ENCODE results near the gene DCLRE1A.
"Not testable (repeated sequence)": the region's sequence is repeated elsewhere in the genome, so short reads cannot be mapped to it uniquely, and the experiment has no call there.

DCLRE1A gene

DNA sequence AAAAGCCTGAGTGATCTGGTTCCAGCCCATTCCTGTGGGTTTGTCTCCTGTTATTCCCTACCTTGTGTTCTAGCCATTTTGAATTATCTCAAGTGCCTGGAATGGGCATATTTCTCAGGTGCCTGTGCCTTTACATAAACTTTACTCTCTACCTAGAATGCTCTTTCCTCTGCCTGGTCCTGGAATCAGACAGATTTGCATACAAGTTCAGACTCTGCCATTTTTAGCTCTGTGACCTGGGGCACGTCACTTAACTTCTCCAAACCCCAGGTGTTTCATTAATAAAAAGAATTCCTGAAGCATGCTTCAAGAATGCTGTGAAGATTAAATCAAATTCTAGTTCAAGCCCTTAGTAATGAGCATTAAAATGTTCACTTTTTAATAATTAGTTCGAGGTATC lies 7.8 kb downstream of the DCLRE1A start (continued):
- TF ChIP-seq ZNF155 (tag by site-specific recombination; IDR thresholded peaks at IDR 0.05), result no peak
- no peak for TF ChIP-seq ZNF837 (tag by site-specific recombination; IDR thresholded peaks at IDR 0.05)
- TF ChIP-seq ZNF558 (tag by site-specific recombination; IDR thresholded peaks at IDR 0.05), result no peak
- TF ChIP-seq, protein P1, sequence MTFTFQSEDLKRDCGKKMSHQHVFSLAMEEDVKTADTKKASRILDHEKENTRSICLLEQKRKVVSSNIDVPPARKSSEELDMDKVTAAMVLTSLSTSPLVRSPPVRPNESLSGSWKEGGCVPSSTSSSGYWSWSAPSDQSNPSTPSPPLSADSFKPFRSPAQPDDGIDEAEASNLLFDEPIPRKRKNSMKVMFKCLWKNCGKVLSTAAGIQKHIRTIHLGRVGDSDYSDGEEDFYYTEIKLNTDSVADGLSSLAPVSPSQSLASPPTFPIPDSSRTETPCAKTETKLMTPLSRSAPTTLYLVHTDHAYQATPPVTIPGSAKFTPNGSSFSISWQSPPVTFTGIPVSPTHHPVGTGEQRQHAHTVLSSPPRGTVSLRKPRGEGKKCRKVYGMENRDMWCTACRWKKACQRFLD (tag by site-specific recombination; IDR thresholded peaks at IDR 0.05), result no peak
- TF ChIP-seq, protein P2, sequence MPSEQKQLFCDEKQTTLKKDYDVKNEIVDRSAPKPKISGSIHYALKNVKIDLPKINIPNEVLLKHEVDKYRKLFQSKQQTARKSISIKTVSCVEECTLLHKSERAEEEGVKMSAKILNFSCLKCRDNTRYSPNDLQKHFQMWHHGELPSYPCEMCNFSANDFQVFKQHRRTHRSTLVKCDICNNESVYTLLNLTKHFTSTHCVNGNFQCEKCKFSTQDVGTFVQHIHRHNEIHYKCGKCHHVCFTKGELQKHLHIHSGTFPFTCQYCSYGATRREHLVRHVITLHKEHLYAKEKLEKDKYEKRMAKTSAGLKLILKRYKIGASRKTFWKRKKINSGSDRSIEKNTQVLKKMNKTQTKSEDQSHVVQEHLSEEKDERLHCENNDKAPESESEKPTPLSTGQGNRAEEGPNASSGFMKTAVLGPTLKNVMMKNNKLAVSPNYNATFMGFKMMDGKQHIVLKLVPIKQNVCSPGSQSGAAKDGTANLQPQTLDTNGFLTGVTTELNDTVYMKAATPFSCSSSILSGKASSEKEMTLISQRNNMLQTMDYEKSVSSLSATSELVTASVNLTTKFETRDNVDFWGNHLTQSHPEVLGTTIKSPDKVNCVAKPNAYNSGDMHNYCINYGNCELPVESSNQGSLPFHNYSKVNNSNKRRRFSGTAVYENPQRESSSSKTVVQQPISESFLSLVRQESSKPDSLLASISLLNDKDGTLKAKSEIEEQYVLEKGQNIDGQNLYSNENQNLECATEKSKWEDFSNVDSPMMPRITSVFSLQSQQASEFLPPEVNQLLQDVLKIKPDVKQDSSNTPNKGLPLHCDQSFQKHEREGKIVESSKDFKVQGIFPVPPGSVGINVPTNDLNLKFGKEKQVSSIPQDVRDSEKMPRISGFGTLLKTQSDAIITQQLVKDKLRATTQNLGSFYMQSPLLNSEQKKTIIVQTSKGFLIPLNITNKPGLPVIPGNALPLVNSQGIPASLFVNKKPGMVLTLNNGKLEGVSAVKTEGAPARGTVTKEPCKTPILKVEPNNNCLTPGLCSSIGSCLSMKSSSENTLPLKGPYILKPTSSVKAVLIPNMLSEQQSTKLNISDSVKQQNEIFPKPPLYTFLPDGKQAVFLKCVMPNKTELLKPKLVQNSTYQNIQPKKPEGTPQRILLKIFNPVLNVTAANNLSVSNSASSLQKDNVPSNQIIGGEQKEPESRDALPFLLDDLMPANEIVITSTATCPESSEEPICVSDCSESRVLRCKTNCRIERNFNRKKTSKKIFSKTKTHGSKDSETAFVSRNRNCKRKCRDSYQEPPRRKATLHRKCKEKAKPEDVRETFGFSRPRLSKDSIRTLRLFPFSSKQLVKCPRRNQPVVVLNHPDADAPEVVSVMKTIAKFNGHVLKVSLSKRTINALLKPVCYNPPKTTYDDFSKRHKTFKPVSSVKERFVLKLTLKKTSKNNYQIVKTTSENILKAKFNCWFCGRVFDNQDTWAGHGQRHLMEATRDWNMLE (tag by site-specific recombination; conservative IDR thresholded peaks at IDR 0.05; ENCODE audit: low read depth), result no peak
- no peak for TF ChIP-seq ZNF544 (tag by site-specific recombination; IDR thresholded peaks at IDR 0.05)
- no peak for TF ChIP-seq ZNF664 (tag by site-specific recombination; IDR thresholded peaks at IDR 0.05)

DNA sequence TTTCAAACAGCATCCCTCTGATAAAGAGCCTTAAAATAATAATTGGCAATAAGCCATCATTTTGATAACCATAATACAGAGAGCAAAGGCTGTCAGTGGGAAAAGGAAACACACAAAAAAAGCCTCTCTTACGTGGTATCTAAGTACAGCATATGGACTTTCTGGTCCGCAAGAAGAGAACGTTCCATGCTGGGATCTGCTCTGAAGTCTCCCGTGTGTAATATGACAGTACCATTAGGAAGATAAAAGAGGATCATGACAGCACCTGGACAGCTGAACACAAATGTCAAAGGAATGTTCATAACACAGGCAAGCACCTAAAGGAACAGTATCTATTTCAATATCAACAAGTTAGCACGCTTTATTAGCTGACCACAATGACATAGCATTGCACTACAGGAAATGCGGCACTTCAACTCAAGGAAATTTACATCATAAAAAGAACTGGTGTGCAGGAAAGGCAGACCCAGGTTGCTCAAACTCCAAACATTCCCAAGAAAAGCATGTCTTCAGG lies 9.9 kb downstream of the DCLRE1A start:
- H3K4me3 ChIP-seq (ENCODE audit: low read depth, low read length), result no peak overlapping the region
- H3K9me3 ChIP-seq (ENCODE audit: control insufficient read depth, insufficient read depth, low read depth, low read length), result no peaks in the 10 kb centered on the region
- no peaks in the 10 kb centered on the region for H3K4me1 ChIP-seq (ENCODE audit: control insufficient read depth, insufficient read depth, low read length)
- H3K36me3 ChIP-seq (ENCODE audit: control insufficient read depth in 2 of 2, insufficient read depth in 1 of 2, low read length in 2 of 2), result peaks cover 12 to 28% of the 10 kb centered on the region in 2 experiments
- no peak for TF ChIP-seq ZBTB17 (tag by site-specific recombination; IDR thresholded peaks at IDR 0.05)
- TF ChIP-seq ZNF600 (tag by site-specific recombination; IDR thresholded peaks at IDR 0.05), result peak; percentile 47; the same call in 1 of the 2 replicates
- TF ChIP-seq FEZF1 (tag by site-specific recombination; IDR thresholded peaks at IDR 0.05), result peak; percentile 77
- no peak for TF ChIP-seq ZNF394 (tag by site-specific recombination; IDR thresholded peaks at IDR 0.05; ENCODE audit: borderline replicate concordance)
- no peak for TF ChIP-seq ZNF777 (tag by site-specific recombination; IDR thresholded peaks at IDR 0.05; ENCODE audit: borderline replicate concordance)
- no peak for TF ChIP-seq ZBTB8A (tag by site-specific recombination; IDR thresholded peaks at IDR 0.05)
- peak; percentile 25; the same call in 1 of the 2 replicates for TF ChIP-seq ZNF366 (tag by site-specific recombination; conservative IDR thresholded peaks at IDR 0.05)
- no peak for TF ChIP-seq MZF1 (tag by site-specific recombination; IDR thresholded peaks at IDR 0.05; ENCODE audit: borderline replicate concordance)
- TF ChIP-seq SCRT1 (tag by site-specific recombination; IDR thresholded peaks at IDR 0.05; ENCODE audit: borderline replicate concordance), result 0 out of 2 replicates have a peak, but pooled peaks have one; percentile 54
- peak; percentile 94 for TF ChIP-seq SCRT2 (tag by site-specific recombination; IDR thresholded peaks at IDR 0.05)
- TF ChIP-seq ZNF610 (tag by site-specific recombination; IDR thresholded peaks at IDR 0.05; ENCODE audit: borderline replicate concordance), result no peak
- ChIA-PET POLR2A (no interaction called here), CTCF (interaction anchor here (0.6 kb wide), 1 partner anchor 29 kb away, joined by 3 read pairs; no protein-coding TSS in a partner anchor)
- no peak overlapping the region for H3K27ac ChIP-seq (ENCODE audit: extremely low read depth, low read depth, low read length)

DNA sequence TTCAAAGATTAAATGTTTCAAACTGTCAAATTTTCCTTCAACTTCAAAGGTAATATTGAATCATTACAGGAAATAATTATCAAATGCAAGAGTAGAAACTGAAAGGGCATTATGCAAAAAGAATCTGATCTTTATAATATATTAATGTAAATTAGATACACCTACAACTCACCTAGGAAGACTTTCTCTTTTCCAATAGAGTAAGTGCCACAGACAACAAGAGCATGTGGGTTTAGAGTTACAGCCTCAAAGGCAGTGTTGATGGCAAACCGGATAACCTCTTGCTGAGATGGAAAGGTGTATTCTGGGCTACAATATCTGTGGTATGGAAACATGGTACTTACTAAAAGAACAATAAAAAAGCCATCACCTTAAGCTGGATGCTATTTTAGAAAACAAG lies 11.7 kb downstream of the DCLRE1A start:
- Histone ChIP-seq H3K4me1 (ENCODE audit: control insufficient read depth, insufficient read depth, low read length) (no peaks in the 10 kb centered on the region), H3K36me3 (ENCODE audit: control insufficient read depth in 2 of 2, insufficient read depth in 1 of 2, low read length in 2 of 2) (peaks cover 18 to 28% of the 10 kb centered on the region in 2 experiments), H3K4me3 (ENCODE audit: low read depth, low read length) (no peak overlapping the region), H3K27ac (ENCODE audit: extremely low read depth, low read depth, low read length) (no peak overlapping the region), H3K9me3 (ENCODE audit: control insufficient read depth, insufficient read depth, low read depth, low read length) (no peaks in the 10 kb centered on the region)
- POLR2A ChIA-PET, result no interaction called here
- TF ChIP-seq ZNF2 (tag by site-specific recombination; IDR thresholded peaks at IDR 0.05), result no peak
- TF ChIP-seq KLF1 (tag by site-specific recombination; IDR thresholded peaks at IDR 0.05), result no peak
- no peak for TF ChIP-seq MZF1 (tag by site-specific recombination; IDR thresholded peaks at IDR 0.05; ENCODE audit: borderline replicate concordance)
- no peak for TF ChIP-seq ZFHX2 (tag by site-specific recombination; conservative IDR thresholded peaks at IDR 0.05)
- TF ChIP-seq SALL2 (tag by site-specific recombination; IDR thresholded peaks at IDR 0.05; ENCODE audit: borderline replicate concordance), result no peak
- no peak for TF ChIP-seq ZNF785 (tag by site-specific recombination; IDR thresholded peaks at IDR 0.05)
- no peak for TF ChIP-seq ZNF274 (IDR thresholded peaks at IDR 0.05; ENCODE audit: low read length)
- TF ChIP-seq ZNF274 (tag by site-specific recombination; IDR thresholded peaks at IDR 0.05; ENCODE audit: borderline replicate concordance), result no peak
- no peak for TF ChIP-seq ZNF544 (tag by site-specific recombination; IDR thresholded peaks at IDR 0.05)
- TF ChIP-seq ZNF391 (tag by site-specific recombination; IDR thresholded peaks at IDR 0.05; ENCODE audit: borderline replicate concordance, low read depth), result no peak
- CTCF ChIA-PET, result interaction anchor here (1.3 kb wide), 1 partner anchor 11 kb away, joined by 3 read pairs; the partner anchor contains the start of gene DCLRE1A

DNA sequence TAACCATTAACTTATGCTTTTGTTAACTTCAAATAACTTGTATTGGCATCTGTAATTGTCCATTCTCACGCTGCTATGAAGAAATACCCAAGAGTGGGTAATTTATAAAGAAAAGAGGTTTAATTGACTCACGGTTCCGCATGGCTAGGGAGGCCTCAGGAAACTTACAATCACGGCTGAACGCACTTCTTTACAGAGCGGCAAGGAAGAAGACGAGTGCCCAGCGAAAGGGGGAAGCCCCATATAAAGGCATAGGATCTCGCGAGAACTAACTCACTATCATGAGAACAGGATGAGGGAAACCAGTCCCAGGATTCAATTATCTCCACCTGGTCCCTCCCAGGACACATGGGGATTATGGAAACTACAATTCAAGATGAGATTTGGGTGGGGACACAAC lies 25.3 kb downstream of the DCLRE1A start:
- H3K27ac ChIP-seq (ENCODE audit: extremely low read depth, low read depth, low read length); POLR2A ChIA-PET; H3K9me3 ChIP-seq (ENCODE audit: control insufficient read depth, insufficient read depth, low read depth, low read length); H3K4me3 ChIP-seq (ENCODE audit: low read depth, low read length); H3K4me1 ChIP-seq (ENCODE audit: control insufficient read depth, insufficient read depth, low read length); H3K36me3 ChIP-seq (ENCODE audit: control insufficient read depth in 2 of 2, insufficient read depth in 1 of 2, low read length in 2 of 2): not testable (repeated sequence)
- CTCF ChIA-PET, result interaction anchor here (1.2 kb wide), 1 partner anchor 11 kb away, joined by 3 read pairs; no protein-coding TSS in a partner anchor
